A549 (cell line): ENCODE measurements around the gene IL17RC. TPM values are rescaled to one million over a fixed set of nuclear protein-coding genes. Genes with fewer than 3 reads are reported as not detected.
"Not testable (repeated sequence)": the region's sequence is repeated elsewhere in the genome, so short reads cannot be mapped to it uniquely, and the experiment has no call there.

ENCODE experiments used
- ATAC-seq, 2 experiments: fragments of 200-7000 bp in 1 of 2; fragments of >200 bp in 1 of 2; cut with Nextera tagmentation in 1 of 2; cut with Tn5 transposase in 1 of 2; 3 replicates each; pipeline versions ENCODE4 v1.8.0 to v1.9.1; 2018 to 2020; ENCODE audit warnings: mild to moderate bottlenecking in 1 of 2, moderate library complexity in 1 of 2
- CTCF ChIA-PET: fragments of 300-600 bp; sonication (Branson Sonifier 250); formaldehyde crosslinking; extraction: SDS; loops from one replicate; lab custom pipeline; 2021; ENCODE audit warnings: antibody characterized with exemption, inconsistent platforms; lab: Yijun Ruan, JAX
- POLR2A ChIA-PET: fragments of 350-600 bp; formaldehyde crosslinking; extraction: SDS; loops from one replicate; lab custom pipeline; 2021; ENCODE audit warnings: antibody characterized with exemption, inconsistent platforms; lab: Yijun Ruan, JAX
- DNase-seq, 2 experiments: peaks; one replicate each; pipeline versions ENCODE4 v3.0.0 to v3.0.0-alpha.2; 2011 to 2016; ENCODE audit warnings: low read depth in 1 of 2, low spot score in 1 of 2
- FAIRE-seq: peaks from 2 replicates; lab custom pipeline; 2011; peaks lifted over from hg19 to GRCh38; lab: Jason Lieb, UNC
- H3K27ac ChIP-seq, 2 experiments: fragments of >200 bp; sonication (Bioruptor Twin); formaldehyde crosslinking; 3 replicates each; pipeline ENCODE4 v1.5.1; 2016 to 2017
- H3K4me1 ChIP-seq: fragments of >200 bp; sonication (Bioruptor Twin); formaldehyde crosslinking; 3 replicates; pipeline ENCODE4 v1.6.1; 2016
- H3K4me2 ChIP-seq: fragments of >200 bp; sonication (Bioruptor Twin); formaldehyde crosslinking; 3 replicates; pipeline ENCODE4 v1.6.1; 2016
- H3K4me3 ChIP-seq: fragments of >200 bp; sonication (Bioruptor Twin); formaldehyde crosslinking; 3 replicates; pipeline ENCODE4 v1.5.1; 2016
- H3K9me3 ChIP-seq: fragments of >200 bp; sonication (Bioruptor Twin); formaldehyde crosslinking; 3 replicates; pipeline ENCODE4 v1.6.1; 2016
- CEBPB ChIP-seq, 2 experiments: fragments of >200 bp in 1 of 2; sonication (Bioruptor Twin) in 1 of 2; formaldehyde crosslinking in 1 of 2; IDR thresholded peaks; 2 replicates each; pipeline ENCODE4 v1.6.1; 2012 to 2016
- CTCF ChIP-seq: fragments of >200 bp; sonication (Bioruptor Twin); formaldehyde crosslinking; IDR thresholded peaks from 3 replicates; pipeline ENCODE4 v1.5.1; 2016
- FOSL2 ChIP-seq, 2 experiments: fragments of 450-650 bp in 1 of 2; fragments of >200 bp in 1 of 2; sonication (Bioruptor Twin) in 1 of 2; formaldehyde crosslinking; IDR thresholded peaks; 2 replicates each; pipeline versions ENCODE4 v1.5.0 to v1.6.1; 2016 to 2020; ENCODE audit warnings: mild to moderate bottlenecking in 1 of 2, moderate library complexity in 1 of 2
- FOXS1 ChIP-seq: fragments of 250-450 bp; sonication (Bioruptor Pico); IDR thresholded peaks from 2 replicates; pipeline ENCODE4 v1.5.0; 2020; ENCODE audit warnings: mild to moderate bottlenecking, moderate library complexity
- HOXB5 ChIP-seq: fragments of 250-450 bp; sonication (Bioruptor Pico); IDR thresholded peaks from 2 replicates; pipeline ENCODE4 v1.5.0; 2020; ENCODE audit warnings: mild to moderate bottlenecking, moderate library complexity
- MAFK ChIP-seq: fragments of 450-650 bp; IDR thresholded peaks from 2 replicates; pipeline ENCODE4 v1.6.1; 2014; ENCODE audit not compliant: partially characterized antibody
- MAX ChIP-seq: IDR thresholded peaks from 2 replicates; pipeline ENCODE4 v1.6.1; 2012
- NPAS2 ChIP-seq: fragments of 250-450 bp; sonication (Bioruptor Pico); IDR thresholded peaks from 2 replicates; pipeline ENCODE4 v1.8.0; 2022; ENCODE audit warnings: mild to moderate bottlenecking, moderate library complexity, borderline replicate concordance
- WGBS: methylation state at CpG from one replicate; pipeline ENCODE4 v1.1.6; 2017; ENCODE audit errors: missing lambda C conversion rate; 5-methylcytosine and 5-hydroxymethylcytosine counted together
- polyA plus RNA-seq, 4 experiments: library from polyadenylated mRNA; depleted of rRNA in 3 of 4; stranded (reverse); fragments of >200 nt; fragmentation: RNase III in 1 of 4; extraction: RNeasy Plus Mini Kit Qiagen cat#74134 plus additional on column Dnase treatment in 1 of 4; gene quantifications; 2 replicates in 3 of 4; 3 replicates in 1 of 4; pipeline ENCODE4 v1.2.3, GENCODE V29; 2011 to 2017

IL17RC gene
- polyA plus RNA-seq, 2 of the 4 experiments (the other 2 are of a cell fraction) = 7.7 to 9.4 TPM

GRCh38 chr3:9895715-9896114 is 21.2 kb upstream of the IL17RC start:
- FAIRE-seq = not testable (repeated sequence)

GRCh38 chr3:9896755-9897407 is 20.0 kb upstream of the IL17RC start:
- ChIA-PET POLR2A (interaction anchor here (0.8 kb wide), 1 partner anchor 16 kb away, joined by 5 read pairs; no protein-coding TSS in a partner anchor), CTCF (interaction anchor here (0.7 to 1.7 kb wide), 5 partner anchors 13 to 146 kb away, joined by 4 to 5 read pairs (median 4); partner anchors contain the start of gene CRELD1)
- not testable (repeated sequence) for H3K9me3 ChIP-seq, H3K4me3 ChIP-seq, DNase-seq, FAIRE-seq
- H3K27ac ChIP-seq = peak overlapping the region; percentile 76 to 82
- H3K4me1 ChIP-seq = peaks cover 72% of the 10 kb centered on the region
- peak overlapping the region; percentile 68 for H3K4me2 ChIP-seq
- ATAC-seq = peak in 1 of 2 experiments; percentile 14; a peak in 3 of 6 replicates
- peak in 1 of 2 experiments; percentile 16; a peak in 1 of 4 replicates for TF ChIP-seq CEBPB (IDR thresholded peaks at IDR 0.05)
- WGBS = 77% methylated on average over 10 of the region's 10 CpGs

More at GRCh38 chr3:9895715-9896114, 21.2 kb upstream of the IL17RC start:
- DNase-seq, H3K4me3 ChIP-seq, ATAC-seq, H3K4me2 ChIP-seq, H3K9me3 ChIP-seq, H3K27ac ChIP-seq: not testable (repeated sequence)
- ChIA-PET CTCF (interaction anchor here (0.8 to 1.4 kb wide), 3 partner anchors 11 to 51 kb away, joined by 3 to 4 read pairs (median 4); no protein-coding TSS in a partner anchor), POLR2A (interaction anchor here (0.6 kb wide), 1 partner anchor 258 kb away, joined by 3 read pairs; no protein-coding TSS in a partner anchor)
- 96% methylated on average over 3 of the region's 3 CpGs for WGBS
- peaks cover 77% of the 10 kb centered on the region for H3K4me1 ChIP-seq

- Histone ChIP-seq H3K4me2 (peak overlapping the region; percentile 68), H3K4me1 (peaks cover 68% of the 10 kb centered on the region)
Observed at GRCh38 chr3:9897408-9898372, 19.2 kb upstream of the IL17RC start.

GRCh38 chr3:9898467-9899241 is 18.2 kb upstream of the IL17RC start:
- no peak for FAIRE-seq
- H3K27ac ChIP-seq = peak overlapping the region; percentile 76 to 82
- WGBS = 54% methylated on average over 8 of the region's 8 CpGs
- TF ChIP-seq CTCF = no peak
- TF ChIP-seq CEBPB (IDR thresholded peaks at IDR 0.05) = peak in 1 of 2 experiments; percentile 11; a peak in 1 of 4 replicates
- 0 out of 2 replicates have a peak, but pooled peaks have one; percentile 8 for TF ChIP-seq FOSL2 (IDR thresholded peaks at IDR 0.05)
- TF ChIP-seq FOSL2 (CRISPR knock-in tag; IDR thresholded peaks at IDR 0.05) = no peak
- H3K4me3 ChIP-seq = no peak overlapping the region
- peak overlapping the region; percentile 68 for H3K4me2 ChIP-seq
- peak; percentile 9 to 13; a peak in 4 of 6 replicates for ATAC-seq
- H3K9me3 ChIP-seq = no peaks in the 10 kb centered on the region
- ChIA-PET POLR2A (interaction anchor here (1.0 to 1.1 kb wide), 2 partner anchors 14 to 34 kb away, joined by 4 to 6 read pairs; partner anchors contain the start of gene CRELD1), CTCF (interaction anchor here (0.7 to 1.7 kb wide), 4 partner anchors 9 to 52 kb away, joined by 3 to 5 read pairs (median 3); no protein-coding TSS in a partner anchor)
- peaks cover 67% of the 10 kb centered on the region for H3K4me1 ChIP-seq
- no peak for DNase-seq

More at GRCh38 chr3:9897408-9898372, 19.2 kb upstream of the IL17RC start:
- CTCF ChIA-PET = interaction anchor here (0.7 to 1.7 kb wide), 6 partner anchors 13 to 147 kb away, joined by 3 to 5 read pairs (median 4); partner anchors contain the start of gene CRELD1
- DNase-seq = peak; percentile 79 to 90
- Histone ChIP-seq H3K4me3 (no peak overlapping the region), H3K9me3 (no peaks in the 10 kb centered on the region), H3K27ac (peak overlapping the region; percentile 76 to 82)
- POLR2A ChIA-PET = interaction anchor here (0.8 to 1.1 kb wide), 4 partner anchors 13 to 49 kb away, joined by 3 to 6 read pairs (median 4); partner anchors contain the start of gene CRELD1
- no peak for FAIRE-seq
- ATAC-seq = peak; percentile 81 to 85
- 26% methylated on average over 4 of the region's 4 CpGs for WGBS
- peak; percentile 76 for TF ChIP-seq MAX
- peak; percentile 56 for TF ChIP-seq MAFK
- no peak for TF ChIP-seq NPAS2
- peak; percentile 85; the same call in 1 of the 2 replicates for TF ChIP-seq HOXB5 (CRISPR knock-in tag)
- TF ChIP-seq FOXS1 (CRISPR knock-in tag) = no peak
